ENCODE measurements around the gene LSM4.

GRCh38 chr19:18308051-18308947, 14.6 kb downstream of the LSM4 start:
- no peak for TF ChIP-seq CTCF (IDR thresholded peaks at IDR 0.05)
- no peak for TF ChIP-seq EP300 (IDR thresholded peaks at IDR 0.05)
- no peak for TF ChIP-seq POLR2A (IDR thresholded peaks at IDR 0.05)
